ENCODE data around the gene PRG3.
"Not testable (repeated sequence)": the region's sequence is repeated elsewhere in the genome, so short reads cannot be mapped to it uniquely, and the experiment has no call there.

Gene PRG3

DNA sequence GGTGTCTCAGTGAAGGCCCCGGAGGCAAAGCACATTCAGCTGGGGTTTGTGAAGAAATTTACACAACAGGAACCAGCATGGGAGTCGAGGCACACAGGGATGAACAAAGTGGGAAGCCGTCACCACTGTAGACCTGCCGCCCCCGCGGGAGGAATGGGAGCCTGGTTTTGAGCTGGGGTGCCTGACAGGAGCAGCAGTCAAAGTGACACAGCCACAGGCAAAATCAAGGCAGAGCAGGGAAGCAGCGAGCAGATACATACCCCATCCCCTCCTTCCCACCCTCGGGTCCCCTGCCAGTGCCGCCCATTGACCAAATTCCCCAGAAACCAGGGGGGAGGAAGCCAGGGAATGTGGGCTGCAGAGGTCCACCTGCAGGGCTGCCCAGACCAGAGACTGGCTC is 22.0 kb downstream of the PRG3 start:
- DNase-seq = no peak

DNA sequence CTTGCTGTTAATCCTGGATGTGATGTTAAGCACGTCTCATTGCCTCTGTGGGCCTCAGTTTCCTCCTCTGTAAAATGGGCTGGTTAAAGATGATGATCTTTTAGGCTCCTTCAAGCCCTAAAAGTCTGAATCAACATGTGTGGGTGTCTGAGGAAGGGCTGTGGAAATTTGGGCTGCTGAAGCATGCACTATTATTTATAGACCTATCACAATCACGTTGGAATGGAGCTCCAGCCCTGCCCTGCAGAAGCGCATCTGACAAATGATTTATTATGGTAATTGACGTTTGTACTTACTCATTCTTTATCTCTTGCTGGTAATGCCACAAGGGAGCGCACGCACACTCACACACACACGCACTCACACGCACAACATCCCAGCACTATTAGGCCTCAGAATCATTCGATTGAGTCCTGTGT is 22.4 kb downstream of the PRG3 start:
- no peak for DNase-seq

DNA sequence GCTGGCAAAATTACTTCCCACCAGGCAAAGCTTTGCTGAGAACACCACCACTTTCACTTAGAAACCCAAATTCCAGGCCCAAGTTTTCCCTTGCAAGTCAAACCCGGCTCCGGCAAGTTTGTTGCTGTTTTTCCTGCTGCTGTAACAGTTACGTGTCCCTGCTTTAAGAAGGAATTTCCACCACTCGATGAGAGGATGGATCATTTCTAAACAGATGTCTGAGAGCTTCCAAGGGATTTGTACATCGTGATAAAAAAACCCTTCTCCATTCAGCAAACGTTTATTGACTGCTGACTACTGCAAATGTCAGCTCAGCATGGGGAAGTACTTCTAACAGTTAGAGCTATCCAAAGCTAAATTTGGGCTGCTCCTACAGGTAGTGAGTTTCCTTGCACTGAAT is 23.1 kb downstream of the PRG3 start:
- DNase-seq = no peak

DNA sequence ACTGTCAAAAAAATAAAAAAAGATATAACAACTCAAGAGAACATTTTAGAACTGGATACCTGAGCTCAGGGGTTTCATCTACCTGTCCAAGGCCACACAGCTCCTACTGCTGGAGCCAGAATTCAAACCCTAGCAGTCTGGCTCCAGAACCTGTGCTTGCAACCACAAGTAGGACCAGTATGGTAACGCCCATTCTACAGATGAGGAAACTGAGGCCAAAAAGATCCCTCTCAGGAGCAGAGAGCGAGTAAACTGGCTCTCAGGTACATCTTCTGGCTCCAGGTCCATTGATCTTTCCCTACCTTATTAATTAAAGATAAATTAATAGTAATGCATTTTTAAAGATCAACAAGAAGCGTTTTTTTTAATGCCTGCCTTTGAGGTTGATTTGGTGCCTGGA is 23.6 kb downstream of the PRG3 start:
- DNase-seq = no peak

DNA sequence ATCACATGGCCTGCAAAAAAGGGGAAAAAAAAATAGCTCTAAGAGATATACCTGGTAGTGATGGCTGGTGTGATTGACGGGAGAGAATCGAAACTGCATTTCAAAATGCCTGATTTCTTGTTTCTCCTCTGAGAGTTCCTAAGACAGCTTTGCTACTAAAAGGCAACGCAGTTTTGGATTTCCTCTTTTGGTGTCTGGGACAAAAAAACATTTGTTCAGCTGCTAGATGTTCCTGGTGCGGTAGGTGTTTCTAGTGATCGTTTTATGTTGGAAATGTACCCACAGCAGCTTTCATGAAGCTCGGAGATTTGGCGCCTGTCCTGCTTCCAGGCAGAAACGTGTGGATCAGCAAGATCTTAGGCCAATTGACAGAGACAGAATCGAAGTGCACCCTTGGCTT is 24.7 kb downstream of the PRG3 start:
- no peak for DNase-seq

DNA sequence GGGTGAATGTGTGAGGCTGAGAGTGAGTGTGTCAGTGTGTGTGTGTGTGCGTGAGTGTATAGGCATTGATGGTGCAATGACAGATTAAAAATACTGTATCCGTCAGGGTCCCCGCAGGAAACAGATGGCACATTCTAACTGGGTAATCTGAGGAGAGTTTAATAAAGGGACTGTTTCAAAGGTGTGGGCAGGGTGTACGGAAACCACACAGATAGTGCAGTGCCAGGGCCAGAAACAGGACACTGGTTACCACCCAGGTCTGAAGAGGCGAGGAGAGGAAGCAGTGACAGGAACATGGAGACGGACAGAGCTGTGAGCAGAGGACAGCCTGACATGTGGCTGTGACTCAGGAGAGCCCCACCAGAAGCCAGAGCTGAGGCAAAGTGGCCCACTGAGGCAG is 26.3 kb downstream of the PRG3 start:
- DNase-seq = no peak

DNA sequence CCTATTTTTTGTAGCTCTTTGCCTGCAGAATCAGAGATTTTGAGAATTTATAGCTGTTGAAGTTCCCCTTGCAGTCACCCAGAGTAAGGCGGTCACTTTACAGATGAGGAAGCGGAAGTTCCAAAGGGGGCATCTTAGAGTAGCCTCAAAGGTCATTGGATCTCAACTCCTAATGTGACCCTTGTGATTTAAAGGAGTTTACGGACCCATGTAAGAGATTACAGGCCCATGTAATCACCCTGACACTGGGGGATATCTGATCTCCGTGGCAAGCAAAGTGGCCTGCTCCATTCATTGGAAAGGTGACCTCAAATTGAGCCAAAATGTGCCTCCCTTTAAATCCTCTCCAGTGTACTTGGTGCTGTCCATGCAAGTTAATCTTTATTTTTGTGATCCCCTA is 27.1 kb downstream of the PRG3 start:
- DNase-seq = no peak

DNA sequence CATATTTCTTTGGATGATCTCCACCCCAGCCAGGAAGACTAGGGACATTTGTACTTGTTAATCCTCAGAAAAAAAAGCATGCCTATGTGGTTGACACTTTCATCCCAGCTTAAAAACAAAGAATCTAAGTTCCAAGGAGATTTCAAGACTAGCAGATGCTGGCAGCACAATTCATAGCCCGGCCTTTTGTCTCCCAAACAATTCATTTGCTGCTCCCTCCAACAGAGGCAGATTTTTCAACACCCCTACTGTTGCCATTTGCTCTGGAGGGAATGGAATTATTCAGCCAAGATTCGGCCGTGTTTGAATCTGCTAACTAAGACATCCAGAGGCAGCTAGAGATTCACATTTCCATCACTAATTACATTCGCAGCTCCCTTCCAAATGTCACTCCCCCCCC is 27.5 kb downstream of the PRG3 start:
- no peak for DNase-seq

DNA sequence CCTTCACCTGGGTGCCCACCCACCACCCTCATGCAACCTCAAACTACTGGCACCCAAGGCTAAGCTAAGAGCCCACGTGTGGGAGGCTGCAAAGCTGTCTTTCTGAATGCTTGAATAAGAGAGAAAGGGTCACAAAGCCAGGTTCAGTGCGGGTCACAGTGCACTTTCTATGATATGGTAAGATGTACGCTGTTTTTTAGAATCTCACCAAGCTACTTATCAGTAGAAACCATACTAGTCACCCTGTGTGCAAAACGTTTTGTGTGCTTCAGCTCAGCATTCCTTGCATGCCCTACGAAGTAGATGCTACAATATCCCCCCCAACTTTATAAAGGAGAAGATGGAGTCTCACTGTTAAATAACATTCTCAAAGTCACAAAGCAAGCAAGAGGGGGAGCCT is 27.9 kb downstream of the PRG3 start:
- no peak for DNase-seq

DNA sequence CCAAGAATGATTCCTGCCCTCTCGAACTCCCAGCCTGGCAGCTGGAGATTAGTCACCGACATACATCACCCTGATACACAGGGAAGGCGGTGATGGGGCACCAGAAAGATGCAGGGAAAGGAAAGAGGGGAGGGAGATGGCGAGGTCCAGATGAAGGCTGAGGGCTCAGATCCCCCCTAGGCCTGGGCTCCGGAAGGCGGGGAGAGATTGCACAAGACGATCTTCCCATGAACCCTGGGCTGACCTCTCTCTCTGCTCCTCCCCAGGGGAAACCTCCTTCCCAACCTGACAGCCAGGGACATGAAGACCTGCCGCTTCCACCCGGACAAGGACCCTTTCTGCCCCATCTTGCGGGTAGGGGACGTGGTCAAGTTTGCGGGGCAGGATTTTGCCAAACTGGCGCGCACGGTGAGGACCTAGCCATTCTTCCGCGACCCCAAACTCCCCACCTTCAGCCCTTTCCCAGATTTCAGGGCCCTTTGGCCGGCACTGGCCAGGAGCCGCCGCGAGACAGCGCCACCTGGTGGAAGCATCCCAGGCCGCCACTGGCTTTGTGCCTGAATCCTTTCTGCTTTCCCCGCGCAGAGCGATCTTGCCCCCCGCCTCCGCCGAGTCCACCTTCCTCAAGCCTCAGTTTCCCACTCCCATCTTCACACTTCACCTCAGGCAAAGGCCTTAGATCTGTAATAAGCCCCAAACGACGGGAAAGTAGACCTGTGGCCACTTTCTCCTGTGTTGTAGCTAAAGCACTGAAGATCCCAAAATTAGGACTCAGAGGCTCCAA is 31.3 kb downstream of the PRG3 start:
- DNase-seq = no peak

DNA sequence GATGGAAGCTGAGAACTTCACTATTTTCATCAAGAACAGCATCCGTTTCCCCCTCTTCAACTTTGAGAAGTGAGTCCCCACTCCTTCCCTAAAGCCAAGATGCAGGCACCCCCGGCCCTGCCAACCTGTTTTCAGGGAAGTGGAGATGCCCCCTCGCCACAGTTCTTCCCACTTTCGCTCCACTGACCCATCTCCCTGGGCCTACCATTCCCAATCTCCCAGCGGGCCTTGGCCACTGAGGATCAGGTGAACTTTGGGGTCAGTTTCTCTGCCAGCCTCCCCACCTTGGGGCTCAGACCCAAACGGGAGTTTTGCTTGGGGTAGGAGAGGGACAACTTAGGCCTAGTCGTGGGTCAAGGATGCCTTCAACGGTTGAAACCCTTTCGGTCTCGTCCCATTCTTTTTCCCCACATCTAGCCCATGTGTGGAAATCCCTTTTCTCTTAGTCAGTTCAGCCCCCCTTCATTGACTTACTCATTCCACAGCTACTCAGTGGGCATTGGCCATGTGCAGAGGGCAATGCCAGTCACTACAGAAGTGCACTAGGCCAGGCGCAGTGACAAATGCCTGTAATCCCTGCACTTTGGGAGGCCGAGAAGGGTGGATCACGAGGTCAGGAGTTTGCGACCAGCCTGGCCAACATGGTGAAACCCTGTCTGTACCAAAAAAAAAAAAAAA is 32.2 kb downstream of the PRG3 start:
- DNase-seq = no peak

DNA sequence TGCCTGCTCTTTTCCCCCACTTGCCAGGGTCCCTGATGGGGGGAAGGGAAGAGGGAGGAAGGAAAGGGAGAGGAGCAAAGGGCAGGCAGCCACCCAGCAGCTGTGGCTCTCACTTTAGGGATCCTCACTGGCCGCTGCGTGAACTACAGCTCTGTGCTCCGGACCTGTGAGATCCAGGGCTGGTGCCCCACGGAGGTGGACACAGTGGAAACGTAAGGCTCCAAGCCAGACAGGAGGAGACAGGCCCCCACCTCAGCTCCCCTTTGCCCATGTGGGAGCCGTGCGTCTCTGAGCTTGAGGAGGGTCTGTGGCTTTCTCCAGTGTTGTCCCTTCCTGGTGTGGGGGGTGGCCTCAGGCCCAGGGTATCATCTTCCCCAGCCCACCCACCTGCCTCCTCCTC is 32.9 kb downstream of the PRG3 start:
- DNase-seq = no peak

DNA sequence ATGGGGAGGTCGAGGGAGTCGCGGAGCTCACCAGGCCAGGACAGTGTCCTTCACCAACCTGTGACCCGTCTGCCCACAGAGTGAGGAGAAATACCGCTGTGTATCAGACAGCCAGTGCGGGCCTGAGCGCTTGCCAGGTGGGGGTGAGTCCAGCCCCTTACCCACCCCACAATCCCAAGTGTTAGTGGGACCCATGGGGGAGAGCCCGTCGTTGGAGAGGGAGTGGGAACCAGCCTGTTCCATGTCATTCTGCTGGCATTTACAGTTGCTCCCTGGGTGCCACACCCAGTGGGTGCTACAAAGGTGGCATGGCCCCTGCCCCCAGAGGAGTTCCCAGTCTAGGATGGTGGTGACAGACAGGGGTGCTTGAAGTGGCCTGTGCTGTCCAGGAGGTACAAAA is 33.6 kb downstream of the PRG3 start:
- DNase-seq = no peak

DNA sequence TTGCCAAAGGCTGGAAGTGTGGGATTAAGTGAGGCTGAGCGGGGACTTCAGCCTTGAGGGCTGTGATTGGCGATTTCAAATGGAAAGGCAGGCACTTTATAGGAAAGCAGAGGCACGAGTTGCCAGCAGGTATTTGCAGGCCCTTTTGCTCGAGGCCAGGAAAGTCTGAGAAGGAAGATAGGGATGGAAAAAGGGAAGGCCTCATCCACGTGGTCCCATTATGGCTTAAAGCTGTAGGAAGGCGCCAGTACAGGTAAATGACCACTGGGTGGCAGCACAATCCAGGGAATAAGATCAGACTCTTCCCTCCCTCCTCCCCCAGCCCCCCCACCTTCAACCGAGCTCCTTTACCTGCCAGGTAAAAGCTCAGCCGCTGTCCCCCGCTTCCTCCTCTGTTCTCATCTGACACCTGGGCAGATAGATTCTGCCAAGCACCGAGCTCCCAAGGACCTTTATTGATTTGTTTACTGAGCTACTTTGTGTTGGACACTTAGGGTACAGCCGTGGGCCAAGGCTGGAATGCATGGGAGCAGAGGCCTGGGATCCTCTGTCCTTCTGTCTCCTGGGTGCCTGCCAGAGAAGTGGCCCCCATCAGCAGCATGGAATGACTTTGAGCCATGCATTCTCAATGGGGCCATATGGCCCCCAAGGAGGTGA is 35.3 kb downstream of the PRG3 start:
- DNase-seq = peak; percentile 90

DNA sequence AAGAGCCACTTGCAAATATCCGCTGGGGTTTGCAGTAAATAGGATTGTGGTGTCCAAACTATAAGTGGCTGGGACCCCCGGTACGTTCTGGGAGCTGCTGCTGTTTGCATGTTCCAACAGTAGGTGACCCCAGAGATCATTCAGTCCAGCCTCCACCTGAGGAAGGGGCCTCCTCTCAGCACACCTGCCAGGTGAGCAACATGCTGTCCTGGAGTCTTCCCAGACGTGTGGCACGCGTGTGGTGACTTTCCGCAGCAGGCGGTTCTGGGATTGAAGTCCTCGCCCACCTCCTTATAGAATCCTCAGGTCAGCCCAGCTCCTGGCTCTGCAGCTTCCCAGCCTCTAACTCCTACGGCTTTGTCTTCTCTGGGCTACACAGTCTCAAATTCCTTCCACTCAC is 36.1 kb downstream of the PRG3 start:
- DNase-seq = no peak

DNA sequence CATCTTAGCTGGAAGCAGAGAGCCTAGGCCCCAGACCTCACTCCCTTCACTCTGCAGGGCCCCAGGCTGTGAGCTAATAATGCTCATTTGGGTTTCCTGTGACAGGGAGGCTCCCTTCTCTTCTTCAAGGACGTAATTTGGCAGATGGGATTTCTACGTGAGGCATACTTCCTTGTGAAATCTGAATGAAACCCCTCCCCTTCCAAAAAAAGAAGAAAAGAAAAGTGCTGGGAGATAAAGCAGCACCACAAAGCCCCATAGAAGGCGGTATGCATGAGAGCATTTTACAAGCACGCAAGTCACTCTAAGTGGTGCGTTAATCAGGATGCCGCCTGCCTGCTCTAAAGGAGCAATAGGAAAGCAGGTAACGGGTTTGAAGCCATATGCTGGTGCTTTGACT is 37.1 kb downstream of the PRG3 start:
- DNase-seq = no peak

DNA sequence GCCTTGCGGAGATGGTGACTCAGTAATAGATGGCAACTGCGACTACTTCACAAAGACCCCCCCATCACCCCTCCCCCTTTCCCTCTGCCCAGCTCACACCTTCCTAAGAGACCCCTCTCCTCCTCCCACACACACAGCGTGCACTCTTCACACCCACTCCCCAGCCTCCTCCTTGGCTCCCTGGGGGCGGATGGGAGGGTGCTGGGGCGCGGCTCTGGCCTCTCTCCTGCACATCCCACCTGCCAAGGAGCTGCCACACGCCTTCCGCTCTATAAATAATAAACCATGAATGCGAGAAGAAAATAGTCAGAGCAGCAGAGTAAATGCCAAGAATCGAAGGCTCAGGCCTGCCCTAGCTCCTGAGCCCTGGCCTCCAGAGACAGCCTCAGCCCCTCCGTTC is 38.2 kb downstream of the PRG3 start:
- DNase-seq = no peak

DNA sequence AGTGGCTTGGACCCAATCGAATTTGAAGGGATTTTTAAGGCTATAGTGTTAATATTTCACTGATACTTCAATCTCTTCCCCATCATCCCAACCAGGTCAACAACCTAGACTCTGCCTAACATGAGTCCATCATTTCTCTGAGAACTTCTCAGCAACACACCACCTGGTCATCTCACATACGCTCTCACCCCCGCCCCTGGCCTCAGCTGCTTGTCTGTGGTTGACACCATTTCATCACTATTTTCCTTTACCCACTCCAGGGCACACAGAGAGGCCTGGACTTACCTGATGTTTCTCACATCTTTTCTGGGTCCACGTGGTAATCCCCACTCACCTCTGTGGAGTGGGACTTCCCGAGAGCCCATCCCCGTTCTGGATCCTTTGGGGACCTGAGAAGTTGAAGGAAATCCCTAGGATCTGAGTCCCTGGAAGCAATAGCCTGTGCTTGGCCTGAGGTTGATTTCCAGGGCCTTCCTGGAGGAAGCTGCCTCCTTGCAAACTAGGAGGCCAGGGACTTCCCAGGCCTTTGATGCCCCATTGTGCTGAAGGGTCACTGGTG is 39.6 kb downstream of the PRG3 start:
- DNase-seq = no peak

DNA sequence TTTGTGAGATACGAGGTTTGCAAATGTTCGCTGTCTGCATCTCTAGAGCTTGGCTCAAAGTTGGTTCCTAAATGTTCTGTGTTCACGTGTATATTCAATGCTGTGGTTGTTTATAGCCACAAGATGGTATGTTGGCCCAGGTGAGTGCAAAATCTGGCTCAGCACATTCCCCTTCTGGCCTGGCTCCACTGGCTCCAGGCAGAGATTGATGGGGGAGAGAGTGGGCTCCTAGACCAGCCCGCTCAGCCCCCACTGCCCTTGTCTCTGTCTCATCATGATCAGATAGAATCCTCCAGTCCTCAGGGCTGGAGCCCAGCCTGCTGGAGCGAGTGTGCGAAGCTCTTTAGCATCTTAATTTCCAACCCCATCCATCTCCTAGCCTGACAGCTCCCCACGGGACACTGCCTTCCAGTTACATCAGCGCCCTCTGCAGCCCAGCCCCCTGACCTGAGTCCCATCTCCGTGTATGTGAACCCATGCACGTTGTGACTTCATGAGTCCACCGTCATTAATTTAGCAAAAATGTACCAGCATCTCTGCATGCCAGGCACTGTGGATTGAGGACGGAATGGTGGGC is 40.8 kb downstream of the PRG3 start:
- no peak for DNase-seq

DNA sequence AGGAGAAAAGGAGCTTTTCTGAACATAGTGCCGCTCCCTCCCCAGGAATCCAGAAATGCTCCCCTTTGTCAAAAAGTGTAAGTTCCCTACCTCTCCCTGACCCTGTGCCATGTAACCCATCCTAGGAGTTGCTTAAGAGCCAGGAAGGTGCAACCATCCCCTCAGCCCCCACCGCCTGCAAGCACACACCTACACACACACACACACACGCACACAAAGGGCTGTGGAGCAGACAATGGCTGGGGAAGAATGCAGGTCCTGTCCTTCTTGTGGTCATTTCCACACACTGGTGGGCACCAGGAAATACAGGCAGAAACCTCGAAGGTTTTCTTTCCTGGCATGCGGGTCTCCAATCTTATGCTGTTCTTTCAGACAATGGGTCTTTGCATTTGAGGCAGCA is 41.6 kb downstream of the PRG3 start:
- no peak for DNase-seq

DNA sequence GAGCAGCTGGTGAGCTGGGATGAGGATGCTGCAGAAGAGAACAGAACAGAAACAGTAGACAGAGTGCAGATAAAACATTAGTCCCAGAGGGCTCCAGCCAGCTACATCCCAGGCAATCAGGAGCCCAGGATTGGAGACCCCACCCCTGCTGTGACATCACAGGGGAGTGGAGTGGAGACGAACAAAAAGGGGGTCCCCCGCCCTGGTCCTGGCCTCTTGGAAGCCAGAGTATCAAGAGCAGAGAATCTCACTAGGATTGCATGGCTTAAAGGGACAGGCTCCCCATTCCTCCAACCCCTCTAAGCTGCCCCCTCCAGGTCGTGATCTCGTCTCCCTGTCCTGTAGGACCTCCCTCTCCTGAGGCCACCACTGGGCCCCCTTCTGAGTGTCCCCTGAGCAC is 42.8 kb downstream of the PRG3 start, which contains the start of gene P2RX3:
P2RX3 (plus strand) TSS at position 211 of the 400 bp plus-strand sequence. CDS start 199 bp downstream, outside the sequence.
- no peak for DNase-seq

DNA sequence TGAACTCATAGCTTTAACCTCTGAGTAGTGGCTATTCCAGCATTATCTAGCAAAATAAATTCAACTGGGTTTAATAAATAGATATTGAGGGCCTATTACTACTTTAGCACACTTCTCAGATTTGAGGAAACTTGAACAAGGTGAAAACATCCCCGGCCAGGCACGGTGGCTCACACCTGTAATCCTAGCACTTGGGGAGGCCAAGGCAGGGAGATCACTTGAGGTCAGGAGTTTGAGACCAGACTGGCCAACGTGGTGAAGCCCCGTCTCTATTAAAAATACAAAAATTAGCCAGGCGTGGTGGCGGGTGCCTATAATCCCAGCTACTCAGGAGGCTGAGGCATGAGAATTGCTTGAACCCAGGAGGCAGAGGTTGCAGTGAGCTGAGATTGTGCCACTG is 44.1 kb downstream of the PRG3 start:
- not testable (repeated sequence) for DNase-seq

DNA sequence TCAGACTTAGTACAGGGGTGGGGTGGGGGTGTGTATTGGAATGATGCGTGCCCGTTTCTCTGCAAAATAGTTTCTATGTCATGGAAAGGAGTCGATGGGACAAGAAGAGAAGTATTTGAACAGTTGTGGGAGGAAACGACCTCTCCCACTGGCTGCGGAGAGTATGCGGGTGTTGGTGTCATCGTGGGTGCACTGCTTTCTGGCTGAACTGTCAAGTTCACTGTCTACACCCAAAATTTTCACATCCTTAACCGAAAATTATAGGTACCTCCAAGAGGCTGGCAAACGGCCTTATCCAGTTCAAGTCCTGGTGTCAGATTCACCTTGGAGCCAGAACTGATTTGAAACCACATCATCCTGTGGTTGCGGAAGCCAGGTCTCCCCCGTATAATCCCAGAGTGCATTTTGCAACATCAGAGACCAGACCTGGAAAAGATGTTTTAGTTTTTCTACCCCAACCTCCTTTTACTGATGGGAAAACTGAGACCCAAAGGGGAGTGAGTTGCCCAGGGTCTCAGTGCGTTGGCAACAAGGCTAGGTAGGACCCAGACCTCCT is 44.8 kb downstream of the PRG3 start:
- no peak for DNase-seq

All from NCI-H2029 treated with DMSO at 0.1 percent for 48 hours (cell line).